ENCODE measurements around the gene PTPRM. TPM values are rescaled to one million over a fixed set of nuclear protein-coding genes. Genes with fewer than 3 reads are reported as not detected.

PTPRM gene
- total RNA-seq, 2 donors from 2014 or later = 80.1 to 106 TPM

DNA sequence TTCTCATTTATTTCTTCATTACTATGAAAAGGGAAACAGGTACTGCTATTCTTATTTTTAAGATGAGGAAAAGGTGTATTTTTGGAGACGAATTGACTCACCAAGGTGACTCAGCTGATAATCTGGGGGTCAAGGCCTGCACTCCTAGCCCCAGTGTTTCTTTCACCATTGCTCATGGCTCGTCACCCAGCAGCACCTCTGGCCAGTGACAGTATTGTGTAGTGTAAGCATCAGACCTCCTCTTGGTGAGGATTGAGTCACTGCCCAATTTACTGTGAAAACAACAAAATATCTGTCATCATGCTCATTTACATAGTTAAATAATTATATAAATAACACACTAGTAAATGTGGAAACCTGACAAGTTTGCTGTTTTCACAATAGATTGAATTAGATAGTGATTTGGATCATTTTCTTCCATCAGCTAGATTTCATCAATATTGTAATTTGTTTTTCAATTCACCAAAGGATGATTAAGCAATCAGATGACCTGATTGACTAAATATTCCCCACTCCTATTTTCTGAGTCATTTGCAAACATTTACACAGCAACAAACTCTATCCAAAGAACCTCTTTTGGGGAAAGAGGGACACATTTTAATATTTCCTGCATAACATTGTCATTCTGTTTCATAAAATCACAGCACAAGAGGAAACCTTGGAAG lies 549.4 kb downstream of the PTPRM start:
- no peaks in the 10 kb centered on the region for H3K27me3 ChIP-seq
- TF ChIP-seq, protein P1, sequence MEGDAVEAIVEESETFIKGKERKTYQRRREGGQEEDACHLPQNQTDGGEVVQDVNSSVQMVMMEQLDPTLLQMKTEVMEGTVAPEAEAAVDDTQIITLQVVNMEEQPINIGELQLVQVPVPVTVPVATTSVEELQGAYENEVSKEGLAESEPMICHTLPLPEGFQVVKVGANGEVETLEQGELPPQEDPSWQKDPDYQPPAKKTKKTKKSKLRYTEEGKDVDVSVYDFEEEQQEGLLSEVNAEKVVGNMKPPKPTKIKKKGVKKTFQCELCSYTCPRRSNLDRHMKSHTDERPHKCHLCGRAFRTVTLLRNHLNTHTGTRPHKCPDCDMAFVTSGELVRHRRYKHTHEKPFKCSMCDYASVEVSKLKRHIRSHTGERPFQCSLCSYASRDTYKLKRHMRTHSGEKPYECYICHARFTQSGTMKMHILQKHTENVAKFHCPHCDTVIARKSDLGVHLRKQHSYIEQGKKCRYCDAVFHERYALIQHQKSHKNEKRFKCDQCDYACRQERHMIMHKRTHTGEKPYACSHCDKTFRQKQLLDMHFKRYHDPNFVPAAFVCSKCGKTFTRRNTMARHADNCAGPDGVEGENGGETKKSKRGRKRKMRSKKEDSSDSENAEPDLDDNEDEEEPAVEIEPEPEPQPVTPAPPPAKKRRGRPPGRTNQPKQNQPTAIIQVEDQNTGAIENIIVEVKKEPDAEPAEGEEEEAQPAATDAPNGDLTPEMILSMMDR (IDR thresholded peaks at IDR 0.05) = no peak
- no peak for DNase-seq (ENCODE audit: low spot score)
- H3K9me3 ChIP-seq = no peaks in the 10 kb centered on the region
- no peak overlapping the region for H3K27ac ChIP-seq
- H3K4me3 ChIP-seq = no peak overlapping the region
- no peaks in the 10 kb centered on the region for H3K36me3 ChIP-seq
- H3K4me1 ChIP-seq = no peaks in the 10 kb centered on the region

DNA sequence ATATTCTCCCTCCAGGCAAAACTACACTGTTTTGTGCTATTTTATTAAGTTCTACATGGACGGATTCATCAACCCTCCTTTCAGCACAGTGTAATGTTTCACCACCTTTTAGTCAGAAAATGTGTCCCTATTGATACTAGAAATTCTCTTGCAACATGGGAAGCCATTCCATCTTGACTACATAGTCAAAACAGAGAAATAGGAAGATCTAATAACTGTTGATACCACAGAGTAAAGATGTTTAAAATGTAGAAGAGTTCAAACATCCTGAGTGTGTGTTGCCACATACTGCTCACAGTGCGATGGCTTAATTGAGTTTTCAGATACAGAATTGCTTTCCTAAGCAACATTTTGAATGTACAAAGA lies 549.9 kb downstream of the PTPRM start:
- TF ChIP-seq, protein P1 (IDR thresholded peaks at IDR 0.05) = no peak
- Histone ChIP-seq H3K4me3 (no peak overlapping the region), H3K27me3 (no peaks in the 10 kb centered on the region), H3K36me3 (no peaks in the 10 kb centered on the region), H3K27ac (no peak overlapping the region), H3K9me3 (no peaks in the 10 kb centered on the region), H3K4me1 (no peaks in the 10 kb centered on the region)
- no peak for DNase-seq (ENCODE audit: low spot score)

DNA sequence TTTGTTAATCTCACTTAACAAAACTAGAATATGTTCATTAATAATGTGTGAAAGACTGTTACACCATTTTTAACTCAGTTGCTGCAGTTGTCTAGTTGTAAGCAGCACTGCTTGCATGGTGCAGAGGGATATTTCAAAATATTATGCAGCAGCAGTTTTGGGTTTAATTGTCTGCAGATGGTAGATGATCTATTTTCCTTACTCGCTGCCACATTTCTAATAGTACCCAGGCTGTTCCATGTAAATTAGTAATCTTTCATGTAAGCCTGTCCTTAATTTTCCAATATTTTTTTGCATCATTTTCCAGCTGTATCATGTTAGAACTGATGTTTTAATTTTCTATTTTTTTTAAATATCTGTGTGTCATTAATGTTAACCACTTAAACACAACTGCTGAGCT lies 554.0 kb downstream of the PTPRM start:
- Histone ChIP-seq H3K4me3 (no peak overlapping the region), H3K4me1 (no peaks in the 10 kb centered on the region), H3K9me3 (no peaks in the 10 kb centered on the region), H3K27me3 (no peaks in the 10 kb centered on the region), H3K36me3 (no peaks in the 10 kb centered on the region), H3K27ac (no peak overlapping the region)
- TF ChIP-seq, protein P1 (IDR thresholded peaks at IDR 0.05) = no peak
- DNase-seq (ENCODE audit: low spot score) = no peak

DNA sequence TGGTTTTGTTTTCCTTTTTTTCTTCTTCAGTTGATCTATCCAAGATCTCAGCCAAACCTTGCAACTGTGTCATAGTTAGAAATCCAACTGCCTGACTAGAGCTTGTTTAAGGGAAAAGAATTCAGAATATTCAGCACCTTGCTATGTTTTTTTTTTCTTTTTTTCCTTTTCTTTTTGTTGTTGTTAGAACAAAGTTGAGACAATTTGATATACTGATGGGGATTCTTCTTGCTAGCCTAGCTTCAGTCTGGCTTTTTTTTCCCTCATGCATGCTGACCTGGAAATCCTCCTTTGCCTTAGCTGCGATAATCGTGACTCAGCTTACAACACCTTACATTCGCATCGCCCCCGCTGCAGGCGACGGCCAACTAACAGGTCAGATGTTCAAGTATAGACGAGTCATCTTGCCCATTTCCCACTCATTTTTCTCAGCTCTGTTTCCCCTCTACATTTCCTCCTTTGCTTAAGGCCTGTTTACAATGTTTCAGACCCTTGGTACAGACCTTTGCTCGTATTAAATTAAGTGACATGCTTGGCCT lies 554.9 kb downstream of the PTPRM start:
- H3K9me3 ChIP-seq = no peaks in the 10 kb centered on the region
- no peak for DNase-seq (ENCODE audit: low spot score)

DNA sequence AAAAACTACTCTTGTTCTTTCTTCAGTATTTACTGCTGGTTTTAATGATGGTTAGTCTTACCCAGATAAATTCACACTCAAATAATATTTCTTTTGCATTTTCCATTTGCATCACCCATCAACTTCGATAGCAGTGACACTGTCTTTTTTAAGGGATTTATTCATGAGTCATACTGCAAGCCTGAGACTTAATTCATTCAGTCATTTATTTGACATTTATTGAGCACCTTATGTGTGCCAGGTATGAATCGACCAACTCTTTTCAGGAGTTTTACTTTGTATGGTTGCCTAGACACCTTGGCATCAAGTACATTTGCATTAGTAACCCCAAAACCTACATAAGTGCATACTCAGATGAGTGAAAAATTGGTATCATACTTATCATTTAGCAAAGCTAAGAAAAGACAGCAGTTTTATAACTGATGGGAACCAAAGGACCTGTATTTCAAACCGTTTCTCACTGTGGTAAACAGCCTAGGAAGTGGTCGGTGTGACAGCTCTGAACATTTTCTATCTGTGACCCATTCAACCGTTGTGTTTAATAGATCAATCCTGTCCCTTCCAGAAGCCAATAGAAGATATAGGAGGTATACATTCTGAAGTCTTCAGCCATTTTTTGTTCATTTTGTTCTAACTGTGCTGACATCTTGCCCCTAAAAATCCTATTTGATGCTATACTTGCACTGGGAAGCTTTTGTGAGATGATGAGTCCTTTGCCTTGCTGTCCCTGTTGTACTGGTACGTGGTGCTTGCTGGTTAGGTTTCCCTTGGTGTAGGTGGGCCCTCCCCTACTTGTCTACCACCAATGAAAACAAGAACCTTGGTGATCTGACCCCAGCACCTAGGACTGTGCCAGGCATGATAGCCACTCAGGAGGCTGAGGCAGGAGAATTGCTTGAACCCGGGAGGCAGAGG lies 557.4 kb downstream of the PTPRM start:
- no peaks in the 10 kb centered on the region for H3K27me3 ChIP-seq
- H3K9me3 ChIP-seq = no peaks in the 10 kb centered on the region
- H3K36me3 ChIP-seq = no peaks in the 10 kb centered on the region
- no peak for DNase-seq (ENCODE audit: low spot score)
- TF ChIP-seq, protein P1 (IDR thresholded peaks at IDR 0.05) = no peak
- no peak overlapping the region for H3K4me3 ChIP-seq
- H3K27ac ChIP-seq = no peak overlapping the region
- H3K4me1 ChIP-seq = no peaks in the 10 kb centered on the region

More for the DNA sequence above, 554.9 kb downstream of the PTPRM start:
- TF ChIP-seq, protein P1 (IDR thresholded peaks at IDR 0.05) = no peak
- no peak overlapping the region for H3K27ac ChIP-seq
- no peaks in the 10 kb centered on the region for H3K4me1 ChIP-seq
- no peak overlapping the region for H3K4me3 ChIP-seq
- no peaks in the 10 kb centered on the region for H3K36me3 ChIP-seq
- no peaks in the 10 kb centered on the region for H3K27me3 ChIP-seq

Data from right atrium auricular region (tissue), 2 donors.